ENCODE results near the gene APBB1.

The APBB1 gene

GRCh38 chr11:6389905-6390717, 28.8 kb downstream of the APBB1 start, which contains the start of gene SMPD1:
Gene SMPD1 (plus strand): TSS chr11:6390474. CDS start chr11:6390599, 125 bp downstream.
- DNase-seq (ENCODE audit: low spot score), result peak; percentile 96
- in situ Hi-C loops (cut with MboI; ENCODE audit: low pct_unique_long_range_greater_than_20kb, low sequenced_read_pairs, unreplicated experiment), result loop anchor here (10.0 kb wide), 1 partner anchor 55 kb away; the partner anchor contains the start of gene HPX
- no peak for TF ChIP-seq CTCF (IDR thresholded peaks at IDR 0.05; ENCODE audit: extremely low read depth, insufficient read depth, missing control alignments)

GRCh38 chr11:6388748-6389147, 30.1 kb downstream of the APBB1 start:
- TF ChIP-seq CTCF (IDR thresholded peaks at IDR 0.05; ENCODE audit: extremely low read depth, insufficient read depth, missing control alignments), result no peak
- in situ Hi-C loops (cut with MboI; ENCODE audit: low pct_unique_long_range_greater_than_20kb, low sequenced_read_pairs, unreplicated experiment), result loop anchor here (10.0 kb wide), 1 partner anchor 56 kb away; the partner anchor contains the start of gene HPX
- DNase-seq (ENCODE audit: low spot score), result no peak

- in situ Hi-C loops (cut with MboI; ENCODE audit: low pct_unique_long_range_greater_than_20kb, low sequenced_read_pairs, unreplicated experiment), result loop anchor here (10.0 kb wide), 1 partner anchor 57 kb away; the partner anchor contains the start of gene HPX
- no peak for DNase-seq (ENCODE audit: low spot score)
- no peak for TF ChIP-seq CTCF (IDR thresholded peaks at IDR 0.05; ENCODE audit: extremely low read depth, insufficient read depth, missing control alignments)
These were observed 30.9 kb downstream of the APBB1 start for GRCh38 chr11:6387811-6388599.

GRCh38 chr11:6385046-6385777, 33.7 kb downstream of the APBB1 start:
- TF ChIP-seq CTCF (IDR thresholded peaks at IDR 0.05; ENCODE audit: extremely low read depth, insufficient read depth, missing control alignments), result no peak
- in situ Hi-C loops (cut with MboI; ENCODE audit: low pct_unique_long_range_greater_than_20kb, low sequenced_read_pairs, unreplicated experiment), result loop anchor here (10.0 kb wide), 1 partner anchor 60 kb away; the partner anchor contains the start of gene HPX

GRCh38 chr11:6378640-6378989, 40.3 kb downstream of the APBB1 start:
- in situ Hi-C loops (cut with MboI; ENCODE audit: low pct_unique_long_range_greater_than_20kb, low sequenced_read_pairs, unreplicated experiment), result no loop called here
- no peak for DNase-seq (ENCODE audit: low spot score)
- no peak for TF ChIP-seq CTCF (IDR thresholded peaks at IDR 0.05; ENCODE audit: extremely low read depth, insufficient read depth, missing control alignments)

More at GRCh38 chr11:6385046-6385777, 33.7 kb downstream of the APBB1 start:
- DNase-seq (ENCODE audit: low spot score), result no peak

Measured in GM13977 (cell line).